HTR-8/SVneo (cell line): ENCODE measurements around the gene LIMS1.
"Not testable (repeated sequence)": the region's sequence is repeated elsewhere in the genome, so short reads cannot be mapped to it uniquely, and the experiment has no call there.

ENCODE experiments used
- DNase-seq: peaks from one replicate; pipeline ENCODE4 v3.0.0; 2011; ENCODE audit warnings: low spot score, mixed read lengths; ENCODE audit not compliant: insufficient read length
- FAIRE-seq: peaks from 2 replicates; lab custom pipeline; 2011; peaks lifted over from hg19 to GRCh38; lab: Jason Lieb, UNC

Gene LIMS1

GRCh38 chr2:108548208-108549003, 14.1 kb downstream of the LIMS1 start:
- DNase-seq (no peak), FAIRE-seq (no peak)

GRCh38 chr2:108552566-108552965, 18.3 kb downstream of the LIMS1 start:
- DNase-seq, result no peak
- FAIRE-seq, result no peak

GRCh38 chr2:108553209-108553919, 19.1 kb downstream of the LIMS1 start:
- FAIRE-seq, result no peak
- DNase-seq, result no peak

GRCh38 chr2:108554528-108554927, 20.3 kb downstream of the LIMS1 start:
- FAIRE-seq (no peak), DNase-seq (no peak)

GRCh38 chr2:108555572-108555971, 21.3 kb downstream of the LIMS1 start:
- FAIRE-seq, result no peak
- DNase-seq, result no peak

- not testable (repeated sequence) for FAIRE-seq, DNase-seq
Observed at GRCh38 chr2:108556581-108556980, 22.3 kb downstream of the LIMS1 start.

GRCh38 chr2:108560241-108560811, 26.1 kb downstream of the LIMS1 start:
- no peak for DNase-seq
- FAIRE-seq, result no peak

- no peak for DNase-seq
- no peak for FAIRE-seq
Observed at GRCh38 chr2:108560895-108561530, 26.7 kb downstream of the LIMS1 start.

GRCh38 chr2:108562274-108562673, 28.0 kb downstream of the LIMS1 start:
- FAIRE-seq, result no peak

GRCh38 chr2:108564510-108564909, 30.2 kb downstream of the LIMS1 start:
- no peak for FAIRE-seq
- DNase-seq, result no peak

More at GRCh38 chr2:108562274-108562673, 28.0 kb downstream of the LIMS1 start:
- no peak for DNase-seq

- DNase-seq, result no peak
Observed at GRCh38 chr2:108565778-108566375, 31.6 kb downstream of the LIMS1 start.

GRCh38 chr2:108570416-108570815, 36.1 kb downstream of the LIMS1 start:
- no peak for FAIRE-seq
- peak; percentile 14 for DNase-seq

More at GRCh38 chr2:108565778-108566375, 31.6 kb downstream of the LIMS1 start:
- no peak for FAIRE-seq

GRCh38 chr2:108571286-108571685, 37.0 kb downstream of the LIMS1 start:
- DNase-seq (no peak), FAIRE-seq (no peak)

- DNase-seq (no peak), FAIRE-seq (no peak)
Observed at GRCh38 chr2:108573061-108573460, 38.8 kb downstream of the LIMS1 start.

GRCh38 chr2:108574332-108574731, 40.1 kb downstream of the LIMS1 start:
- DNase-seq (no peak), FAIRE-seq (no peak)

GRCh38 chr2:108575132-108575966, 41.1 kb downstream of the LIMS1 start:
- FAIRE-seq (no peak), DNase-seq (peak; percentile 38)

GRCh38 chr2:108577099-108577498, 42.8 kb downstream of the LIMS1 start:
- FAIRE-seq (no peak), DNase-seq (no peak)

GRCh38 chr2:108579623-108580022, 45.4 kb downstream of the LIMS1 start:
- DNase-seq, result peak; percentile 32

GRCh38 chr2:108580050-108580449, 45.8 kb downstream of the LIMS1 start:
- FAIRE-seq, result no peak

More at GRCh38 chr2:108579623-108580022, 45.4 kb downstream of the LIMS1 start:
- FAIRE-seq, result no peak

More at GRCh38 chr2:108580050-108580449, 45.8 kb downstream of the LIMS1 start:
- no peak for DNase-seq
